ENCODE data around the gene KCNK4. TPM values are rescaled to one million over a fixed set of nuclear protein-coding genes. Genes with fewer than 3 reads are reported as not detected.

The KCNK4 gene
- total and polyA plus RNA-seq, 2 donors (not counting 3 experiments of a cell fraction or from before 2014, with no cell fraction given) = 0.06 to 0.44 TPM

GRCh38 chr11:64320556-64320955, 29.5 kb downstream of the KCNK4 start:
- Histone ChIP-seq H3K9me1 (replicated peaks; ENCODE audit: control insufficient read depth, extremely low read depth, insufficient read depth, low read length) (no peaks in the 10 kb centered on the region), H3K79me2 (ENCODE audit: control insufficient read depth, insufficient read depth, low read length) (peaks cover 4% of the 10 kb centered on the region), H3K4me2 (ENCODE audit: insufficient read depth, low read length) (no peak overlapping the region), H3K9ac (replicated peaks; ENCODE audit: extremely low read depth, insufficient read depth, low read length) (no peak overlapping the region), H3K9me3 (replicated peaks; ENCODE audit: control insufficient read depth, insufficient read depth, low read length) (no peaks in the 10 kb centered on the region), H3K36me3 (ENCODE audit: control insufficient read depth in 2 of 2, extremely low read depth in 1 of 2, insufficient read depth in 2 of 2, low read length in 2 of 2) (peaks cover 0 to 11% of the 10 kb centered on the region in 2 experiments), H3K27ac (ENCODE audit: insufficient read depth, low read depth, low read length) (no peak overlapping the region), H3K4me3 (replicated peaks in 1 of 3; ENCODE audit: insufficient read depth in 1 of 3, low read depth in 1 of 3, low read length in 3 of 3) (no peak overlapping the region), H2AFZ (ENCODE audit: low read depth, low read length) (no peak overlapping the region), H3K27me3 (ENCODE audit: control insufficient read depth in 2 of 2, insufficient read depth in 2 of 2, low read length in 2 of 2) (no peaks in the 10 kb centered on the region), H3K4me1 (ENCODE audit: control insufficient read depth, extremely low read depth, insufficient read depth, low read length) (peaks cover 10% of the 10 kb centered on the region), H4K20me1 (replicated peaks; ENCODE audit: control insufficient read depth, extremely low read depth, insufficient read depth, low read length) (no peaks in the 10 kb centered on the region)
- CTCF ChIA-PET = interaction anchor here (1.1 kb wide), 2 partner anchors 11 to 16 kb away, joined by 4 to 7 read pairs; no protein-coding TSS in a partner anchor
- no peak for TF ChIP-seq FOS (IDR thresholded peaks at IDR 0.05; ENCODE audit: borderline replicate concordance, insufficient read depth, low read length)
- TF ChIP-seq JUN (IDR thresholded peaks at IDR 0.05; ENCODE audit: borderline replicate concordance, insufficient read depth, insufficient read length, low read depth) = no peak
- TF ChIP-seq EZH2 (IDR thresholded peaks at IDR 0.05; ENCODE audit: borderline replicate concordance, low read depth, low read length, severe bottlenecking) = no peak
- FAIRE-seq (no peak), DNase-seq (ENCODE audit: low read depth, low spot score) (no peak)
- POLR2A ChIA-PET = no interaction called here
- dilution Hi-C loops (cut with MboI; ENCODE audit: extremely low pct_ligation_motif_present, low sequenced_read_pairs) (no loop called here), intact Hi-C loops (cut with micrococcal nuclease) (no loop called here)
- BruUV-seq (replicated peaks) = no TSS peak

- H3K4me2 ChIP-seq (ENCODE audit: insufficient read depth, low read length) = no peak overlapping the region
- CTCF ChIA-PET = no interaction called here
- no TSS peak for BruUV-seq (replicated peaks)
- H2AFZ ChIP-seq (ENCODE audit: low read depth, low read length) = no peak overlapping the region
- no peak overlapping the region for H3K4me3 ChIP-seq (replicated peaks in 1 of 3; ENCODE audit: insufficient read depth in 1 of 3, low read depth in 1 of 3, low read length in 3 of 3)
- H3K9ac ChIP-seq (replicated peaks; ENCODE audit: extremely low read depth, insufficient read depth, low read length) = no peak overlapping the region
- H3K79me2 ChIP-seq (ENCODE audit: control insufficient read depth, insufficient read depth, low read length) = peaks cover 4% of the 10 kb centered on the region
- POLR2A ChIA-PET = no interaction called here
- no peak for DNase-seq (ENCODE audit: low read depth, low spot score)
- peaks cover 10% of the 10 kb centered on the region for H3K4me1 ChIP-seq (ENCODE audit: control insufficient read depth, extremely low read depth, insufficient read depth, low read length)
- peaks cover 0 to 11% of the 10 kb centered on the region in 2 experiments for H3K36me3 ChIP-seq (ENCODE audit: control insufficient read depth in 2 of 2, extremely low read depth in 1 of 2, insufficient read depth in 2 of 2, low read length in 2 of 2)
- H4K20me1 ChIP-seq (replicated peaks; ENCODE audit: control insufficient read depth, extremely low read depth, insufficient read depth, low read length) = no peaks in the 10 kb centered on the region
- no peaks in the 10 kb centered on the region for H3K27me3 ChIP-seq (ENCODE audit: control insufficient read depth in 2 of 2, insufficient read depth in 2 of 2, low read length in 2 of 2)
- dilution Hi-C loops (cut with MboI; ENCODE audit: extremely low pct_ligation_motif_present, low sequenced_read_pairs) = no loop called here
- H3K9me1 ChIP-seq (replicated peaks; ENCODE audit: control insufficient read depth, extremely low read depth, insufficient read depth, low read length) = no peaks in the 10 kb centered on the region
- H3K9me3 ChIP-seq (replicated peaks; ENCODE audit: control insufficient read depth, insufficient read depth, low read length) = no peaks in the 10 kb centered on the region
- no peak for FAIRE-seq
- no peak overlapping the region for H3K27ac ChIP-seq (ENCODE audit: insufficient read depth, low read depth, low read length)
- TF ChIP-seq JUN (IDR thresholded peaks at IDR 0.05; ENCODE audit: borderline replicate concordance, insufficient read depth, insufficient read length, low read depth) (no peak), EZH2 (IDR thresholded peaks at IDR 0.05; ENCODE audit: borderline replicate concordance, low read depth, low read length, severe bottlenecking) (no peak), GATA2 (IDR thresholded peaks at IDR 0.05; ENCODE audit: insufficient read depth, insufficient read length, low read depth, low read length) (no peak), CTCF (IDR thresholded peaks at IDR 0.05; ENCODE audit: extremely low read depth in 1 of 2, insufficient read depth in 1 of 2, low read depth in 1 of 2, low read length in 2 of 2) (no peak), POLR2A (IDR thresholded peaks at IDR 0.05; ENCODE audit: low read depth, low read length) (no peak), MYC (IDR thresholded peaks at IDR 0.05; ENCODE audit: low read depth, low read length) (no peak), MAX (IDR thresholded peaks at IDR 0.05; ENCODE audit: insufficient read depth, insufficient read length) (no peak)
- intact Hi-C loops (cut with micrococcal nuclease) = no loop called here
Measured at GRCh38 chr11:64321026-64321425, 29.9 kb downstream of the KCNK4 start.

All from endothelial cell of umbilical vein (primary cell).